Stomach (tissue), 4 donors: ENCODE measurements around the gene SLC4A7.

Experiments
- CTCF ChIP-seq, 7 experiments: fragments of 450-650 bp in 4 of 7; fragments of 200-600 bp in 3 of 7; sonication (generic) in 3 of 7; IDR thresholded peaks; one replicate each; pipeline ENCODE4 v1.5.1; 2016 to 2019; ENCODE audit warnings: antibody characterized with exemption in 7 of 7, control low read depth in 2 of 7, mild to moderate bottlenecking in 1 of 7
- POLR2A ChIP-seq, 4 donors: fragments of 450-650 bp; IDR thresholded peaks; one replicate each; pipeline ENCODE4 v1.6.1; 2016; ENCODE audit warnings: antibody characterized with exemption in 4 of 4, control low read depth in 2 of 4, mild to moderate bottlenecking in 1 of 4, moderate library complexity in 1 of 4
- POLR2AphosphoS5 ChIP-seq, 3 donors: sonication (generic); formaldehyde crosslinking; IDR thresholded peaks; one replicate each; pipeline ENCODE4 v1.6.1; 2016; ENCODE audit warnings: antibody characterized with exemption in 3 of 3

- TF ChIP-seq CTCF (IDR thresholded peaks at IDR 0.05), result no peak
- TF ChIP-seq POLR2A (IDR thresholded peaks at IDR 0.05), result no peak
- no peak for TF ChIP-seq POLR2AphosphoS5 (IDR thresholded peaks at IDR 0.05)
These were observed 127.2 kb downstream of the SLC4A7 start for GRCh38 chr3:27356976-27357375.
